ENCODE measurements around the gene YPEL5. TPM values are rescaled to one million over a fixed set of nuclear protein-coding genes. Genes with fewer than 3 reads are reported as not detected.

YPEL5 gene
- total RNA-seq, 1 donor from 2014 or later, result 101 TPM

GRCh38 chr2:30164131-30164925 is 17.5 kb downstream of the YPEL5 start:
- Histone ChIP-seq H3K27ac (no peak overlapping the region), H3K9me3 (no peaks in the 10 kb centered on the region), H3K27me3 (no peaks in the 10 kb centered on the region), H3K4me1 (no peaks in the 10 kb centered on the region), H3K36me3 (peaks cover 12% of the 10 kb centered on the region), H3K4me3 (no peak overlapping the region)
- DNase-seq (no peak), ATAC-seq (no peak)
- no peak for TF ChIP-seq CTCF (IDR thresholded peaks at IDR 0.05)
- intact Hi-C loops (cut with DNase I), result loop anchor here (10.0 kb wide), 1 partner anchor 540 kb away; no protein-coding TSS in a partner anchor

- Histone ChIP-seq H3K9me3 (no peaks in the 10 kb centered on the region), H3K27ac (no peak overlapping the region), H3K4me1 (no peaks in the 10 kb centered on the region), H3K27me3 (no peaks in the 10 kb centered on the region), H3K36me3 (peaks cover 4% of the 10 kb centered on the region), H3K4me3 (no peak overlapping the region)
- no peak for DNase-seq
- intact Hi-C loops (cut with DNase I), result loop anchor here (10.0 kb wide), 1 partner anchor 540 kb away; no protein-coding TSS in a partner anchor
- peak; percentile 89 for TF ChIP-seq CTCF (IDR thresholded peaks at IDR 0.05)
- ATAC-seq, result peak; percentile 98
These were observed 18.3 kb downstream of the YPEL5 start for GRCh38 chr2:30165050-30165520.

GRCh38 chr2:30165617-30166016 is 18.8 kb downstream of the YPEL5 start:
- intact Hi-C loops (cut with DNase I), result loop anchor here (10.0 kb wide), 1 partner anchor 539 kb away; no protein-coding TSS in a partner anchor
- DNase-seq (no peak), ATAC-seq (no peak)
- no peaks in the 10 kb centered on the region for H3K27me3 ChIP-seq
- TF ChIP-seq CTCF (IDR thresholded peaks at IDR 0.05), result no peak
- no peak overlapping the region for H3K4me3 ChIP-seq
- H3K4me1 ChIP-seq, result no peaks in the 10 kb centered on the region
- H3K36me3 ChIP-seq, result no peaks in the 10 kb centered on the region
- no peaks in the 10 kb centered on the region for H3K9me3 ChIP-seq
- H3K27ac ChIP-seq, result no peak overlapping the region

GRCh38 chr2:30172627-30173026 is 25.8 kb downstream of the YPEL5 start:
- no peaks in the 10 kb centered on the region for H3K27me3 ChIP-seq

GRCh38 chr2:30177440-30177839 is 30.6 kb downstream of the YPEL5 start:
- no peaks in the 10 kb centered on the region for H3K9me3 ChIP-seq
- TF ChIP-seq CTCF (IDR thresholded peaks at IDR 0.05), result no peak
- peaks cover 12% of the 10 kb centered on the region for H3K4me1 ChIP-seq
- no peaks in the 10 kb centered on the region for H3K27me3 ChIP-seq
- no peak overlapping the region for H3K4me3 ChIP-seq
- intact Hi-C loops (cut with DNase I), result no loop called here
- DNase-seq (no peak), ATAC-seq (no peak)
- H3K27ac ChIP-seq, result peak overlapping the region; percentile 65
- H3K36me3 ChIP-seq, result no peaks in the 10 kb centered on the region

More at GRCh38 chr2:30172627-30173026, 25.8 kb downstream of the YPEL5 start:
- H3K36me3 ChIP-seq, result no peaks in the 10 kb centered on the region
- intact Hi-C loops (cut with DNase I), result no loop called here
- no peaks in the 10 kb centered on the region for H3K4me1 ChIP-seq
- no peak for DNase-seq
- ATAC-seq, result no peak
- TF ChIP-seq CTCF (IDR thresholded peaks at IDR 0.05), result no peak
- no peaks in the 10 kb centered on the region for H3K9me3 ChIP-seq
- no peak overlapping the region for H3K27ac ChIP-seq
- H3K4me3 ChIP-seq, result no peak overlapping the region

All from upper lobe of right lung (tissue), 1 donor.